Keratinocyte (primary cell): ENCODE results near the gene ZNF33B. TPM values are rescaled to one million over a fixed set of nuclear protein-coding genes. Genes with fewer than 3 reads are reported as not detected.

Source experiments
- DNase-seq: peaks from one replicate; pipeline ENCODE4 v3.0.0-alpha.2; 2011; ENCODE audit warnings: low read depth, missing footprints, low spot score
- FAIRE-seq: peaks from 2 replicates; lab custom pipeline; 2011; peaks lifted over from hg19 to GRCh38; lab: Jason Lieb, UNC
- H2AFZ ChIP-seq: 2 replicates; pipeline ENCODE4 v1.6.0; 2012; ENCODE audit warnings: low read length, control low read depth, inconsistent platforms; ENCODE audit not compliant: control insufficient read depth
- H3K27ac ChIP-seq: 2 replicates; pipeline ENCODE4 v1.5.1; 2011; ENCODE audit warnings: low read length; ENCODE audit not compliant: control insufficient read depth, insufficient read depth
- H3K27me3 ChIP-seq: 3 replicates; pipeline ENCODE4 v1.6.0; 2011; ENCODE audit warnings: low read length; ENCODE audit not compliant: control insufficient read depth, insufficient read depth; ENCODE audit errors: extremely low read depth
- H3K36me3 ChIP-seq, 2 experiments: 2 replicates in 1 of 2; 3 replicates in 1 of 2; pipeline ENCODE4 v1.5.1; 2011; ENCODE audit warnings: low read length in 2 of 2, mild to moderate bottlenecking in 1 of 2; ENCODE audit not compliant: control insufficient read depth in 2 of 2, insufficient read depth in 2 of 2; ENCODE audit errors: extremely low read depth in 1 of 2
- H3K4me1 ChIP-seq: 3 replicates; pipeline ENCODE4 v1.5.1; 2011; ENCODE audit warnings: low read length; ENCODE audit not compliant: control insufficient read depth, insufficient read depth; ENCODE audit errors: extremely low read depth
- H3K4me2 ChIP-seq: 3 replicates; pipeline ENCODE4 v1.6.0; 2011; ENCODE audit warnings: low read depth, low read length; ENCODE audit not compliant: control insufficient read depth, insufficient read depth; ENCODE audit errors: extremely low read depth
- H3K4me3 ChIP-seq, 3 experiments: fragments of 200-600 bp in 1 of 3; sonication (generic) in 1 of 3; 2 replicates in 2 of 3; 3 replicates in 1 of 3; pipeline ENCODE4 v1.5.1; 2011 to 2016; ENCODE audit warnings: low read length in 3 of 3, mild to moderate bottlenecking in 3 of 3, control low read depth in 2 of 3, inconsistent platforms in 1 of 3, low read depth in 1 of 3, mixed read lengths in 1 of 3, mixed run types in 1 of 3, moderate library complexity in 1 of 3; ENCODE audit not compliant: control insufficient read depth in 2 of 3, insufficient read depth in 2 of 3; ENCODE audit errors: extremely low read depth in 1 of 3
- H3K79me2 ChIP-seq: 2 replicates; pipeline ENCODE4 v1.6.0; 2012; ENCODE audit warnings: low read length; ENCODE audit not compliant: control insufficient read depth, insufficient read depth
- H3K9ac ChIP-seq: 3 replicates; pipeline ENCODE4 v1.6.0; 2011; ENCODE audit warnings: low read length; ENCODE audit not compliant: control insufficient read depth, insufficient read depth; ENCODE audit errors: extremely low read depth
- H3K9me1 ChIP-seq: 3 replicates; pipeline ENCODE4 v1.6.0; 2011; ENCODE audit warnings: low read length; ENCODE audit not compliant: control insufficient read depth, insufficient read depth; ENCODE audit errors: extremely low read depth
- H3K9me3 ChIP-seq: 2 replicates; pipeline ENCODE4 v1.5.1; 2012; ENCODE audit warnings: low read depth, low read length; ENCODE audit not compliant: control insufficient read depth
- H4K20me1 ChIP-seq: 3 replicates; pipeline ENCODE4 v1.6.0; 2011; ENCODE audit warnings: low read length; ENCODE audit not compliant: control insufficient read depth, insufficient read depth; ENCODE audit errors: extremely low read depth
- CTCF ChIP-seq, 3 experiments: IDR thresholded peaks in 1 of 3; conservative IDR thresholded peaks in 1 of 3; optimal IDR thresholded peaks in 1 of 3; 2 replicates in 2 of 3; 3 replicates in 1 of 3; pipeline versions ENCODE3 to v1.5.1; 2011; ENCODE audit warnings: low read length in 3 of 3, mild to moderate bottlenecking in 3 of 3, moderate library complexity in 2 of 3, control low read depth in 1 of 3, inconsistent platforms in 1 of 3; ENCODE audit not compliant: insufficient read depth in 2 of 3; ENCODE audit errors: extremely low read depth in 1 of 3
- EZH2 ChIP-seq: IDR thresholded peaks from one replicate; pipeline ENCODE4 v1.6.1; 2012; ENCODE audit warnings: inconsistent platforms, mild to moderate bottlenecking, low read length, moderate library complexity
- dilution Hi-C: fragments of 300-500 bp; cut with MboI; formaldehyde crosslinking; loops from one replicate; pipeline ENCODE4 v1.7.0; 2020; ENCODE audit warnings: low sequenced_read_pairs; ENCODE audit not compliant: extremely low pct_ligation_motif_present
- polyA plus RNA-seq, 5 experiments: library from polyadenylated mRNA; depleted of rRNA in 3 of 5; stranded (reverse) in 3 of 5; stranded (forward) in 1 of 5; unstranded in 1 of 5; fragments of >200 nt; gene quantifications; 1 replicate in 1 of 5; 2 replicates in 3 of 5; 3 replicates in 1 of 5; pipeline versions ENCODE4 v1.2.1 to v1.2.3, GENCODE V29; 2011 to 2012; ENCODE audit warnings: missing spikeins in 2 of 5, low read depth in 1 of 5, low replicate concordance in 1 of 5

The ZNF33B gene
- polyA plus RNA-seq, 1 donor (not counting 4 experiments of a cell fraction or from before 2014, with no cell fraction given): 9.4 TPM

GRCh38 chr10:42646214-42646613 is 7.8 kb upstream of the ZNF33B start:
- H3K27ac ChIP-seq: no peak overlapping the region
- dilution Hi-C loops: no loop called here
- no peaks in the 10 kb centered on the region for H3K36me3 ChIP-seq
- DNase-seq: no peak
- no peak for TF ChIP-seq CTCF (optimal IDR thresholded peaks at IDR 0.05 in 1 of 3, IDR thresholded peaks at IDR 0.05 in 1 of 3, conservative IDR thresholded peaks at IDR 0.05 in 1 of 3; ENCODE audit: extremely low read depth in 1 of 3, insufficient read depth in 2 of 3, low read length in 3 of 3)
- TF ChIP-seq EZH2: no peak
- no peaks in the 10 kb centered on the region for H3K9me3 ChIP-seq
- H4K20me1 ChIP-seq: no peaks in the 10 kb centered on the region
- H2AFZ ChIP-seq: no peak overlapping the region
- no peak overlapping the region for H3K4me3 ChIP-seq
- FAIRE-seq: no peak
- H3K27me3 ChIP-seq: no peaks in the 10 kb centered on the region
- no peaks in the 10 kb centered on the region for H3K9me1 ChIP-seq
- H3K79me2 ChIP-seq: no peaks in the 10 kb centered on the region
- peaks cover 14% of the 10 kb centered on the region for H3K4me1 ChIP-seq
- no peak overlapping the region for H3K4me2 ChIP-seq
- no peak overlapping the region for H3K9ac ChIP-seq

GRCh38 chr10:42645516-42645915 is 7.1 kb upstream of the ZNF33B start:
- H3K9me3 ChIP-seq: no peaks in the 10 kb centered on the region
- dilution Hi-C loops: no loop called here
- DNase-seq (no peak), FAIRE-seq (no peak)
- no peaks in the 10 kb centered on the region for H3K9me1 ChIP-seq
- no peaks in the 10 kb centered on the region for H3K36me3 ChIP-seq
- no peak overlapping the region for H3K27ac ChIP-seq
- no peak overlapping the region for H3K9ac ChIP-seq
- H3K79me2 ChIP-seq: no peaks in the 10 kb centered on the region
- no peak overlapping the region for H2AFZ ChIP-seq
- peaks cover 15% of the 10 kb centered on the region for H3K4me1 ChIP-seq
- TF ChIP-seq CTCF (optimal IDR thresholded peaks at IDR 0.05 in 1 of 3, IDR thresholded peaks at IDR 0.05 in 1 of 3, conservative IDR thresholded peaks at IDR 0.05 in 1 of 3; ENCODE audit: extremely low read depth in 1 of 3, insufficient read depth in 2 of 3, low read length in 3 of 3): no peak
- TF ChIP-seq EZH2: no peak
- no peaks in the 10 kb centered on the region for H3K27me3 ChIP-seq
- H3K4me3 ChIP-seq: no peak overlapping the region
- no peak overlapping the region for H3K4me2 ChIP-seq
- no peaks in the 10 kb centered on the region for H4K20me1 ChIP-seq
